K562 (cell line): ENCODE results near the gene EXD2. TPM values are rescaled to one million over a fixed set of nuclear protein-coding genes. Genes with fewer than 3 reads are reported as not detected.

Experiments
- ATAC-seq: fragments of 200-7000 bp; cut with Tn5 transposase; 3 replicates; pipeline ENCODE4 v1.9.1; 2020; ENCODE audit warnings: moderate library complexity
- BruUV-seq: library from RNA; stranded (reverse); fragments of 400-500 nt; replicated peaks from 2 replicates; lab custom pipeline; 2021; lab: Mats Ljungman, UMichigan
- CTCF ChIA-PET: fragments of 300-600 bp; formaldehyde crosslinking; extraction: SDS; loops from one replicate; lab custom pipeline; 2021; ENCODE audit warnings: low intra/inter-chr PET ratio; lab: Yijun Ruan, JAX
- POLR2A ChIA-PET: fragments of 300-600, 350-650 bp; sonication (Branson Sonifier 250); formaldehyde crosslinking; extraction: SDS; loops from one replicate; lab custom pipeline; 2021; ENCODE audit warnings: antibody characterized with exemption, inconsistent platforms; lab: Yijun Ruan, JAX
- DNase-seq, 4 experiments: peaks; one replicate each; pipeline versions ENCODE4 v3.0.0 to v3.0.0-alpha.2; 2011 to 2018; ENCODE audit warnings: low spot score in 3 of 4, mixed read lengths in 3 of 4; ENCODE audit errors: extremely low read depth in 1 of 4
- FAIRE-seq: peaks from 2 replicates; lab custom pipeline; 2011; peaks lifted over from hg19 to GRCh38; lab: Jason Lieb, UNC
- H2AFZ ChIP-seq: 2 replicates; pipeline ENCODE4 v1.6.0; 2011; ENCODE audit warnings: low read depth, low read length, control low read depth, inconsistent platforms
- H3K27ac ChIP-seq: fragments of 200-600 bp; 3 replicates; pipeline ENCODE4 v1.8.0; 2011; ENCODE audit warnings: low read depth, mild to moderate bottlenecking, control low read depth, inconsistent platforms, low read length, moderate library complexity, mixed read lengths; ENCODE audit errors: extremely low read depth
- H3K27me3 ChIP-seq, 2 experiments: fragments of 300-600 bp in 1 of 2; 2 replicates in 1 of 2; 3 replicates in 1 of 2; pipeline versions ENCODE4 v1.6.0 to v1.8.0; 2011; ENCODE audit warnings: inconsistent platforms in 2 of 2, low read length in 2 of 2, mild to moderate bottlenecking in 1 of 2, mixed read lengths in 1 of 2, moderate library complexity in 1 of 2; ENCODE audit not compliant: control insufficient read depth in 2 of 2, insufficient read depth in 2 of 2
- H3K36me3 ChIP-seq: fragments of 300-600 bp; 3 replicates; pipeline ENCODE4 v1.8.0; 2011; ENCODE audit warnings: mild to moderate bottlenecking, low read length, inconsistent platforms; ENCODE audit not compliant: control insufficient read depth, insufficient read depth
- H3K4me1 ChIP-seq, 2 experiments: fragments of 200-600 bp in 1 of 2; replicated peaks in 1 of 2; 2 replicates in 1 of 2; 3 replicates in 1 of 2; pipeline versions ENCODE4 v1.5.1 to v1.8.0; 2011; ENCODE audit warnings: inconsistent platforms in 2 of 2, low read length in 2 of 2, mild to moderate bottlenecking in 1 of 2, mixed read lengths in 1 of 2, moderate library complexity in 1 of 2; ENCODE audit not compliant: control insufficient read depth in 2 of 2, insufficient read depth in 2 of 2
- H3K4me2 ChIP-seq: 2 replicates; pipeline ENCODE4 v1.6.1; 2011; ENCODE audit warnings: low read length, control low read depth, inconsistent platforms, mixed read lengths; ENCODE audit not compliant: insufficient read depth
- H3K4me3 ChIP-seq: fragments of 200-600 bp; sonication (generic), shearing (Covaris generic); 2 replicates; pipeline ENCODE4 v1.5.1; 2016; ENCODE audit warnings: control low read depth, inconsistent platforms
- H3K79me2 ChIP-seq: fragments of 200-600 bp; 3 replicates; pipeline ENCODE4 v1.8.0; 2011; ENCODE audit warnings: low read length, inconsistent platforms; ENCODE audit not compliant: control insufficient read depth, insufficient read depth
- H3K9ac ChIP-seq, 2 experiments: 2 replicates each; pipeline versions ENCODE4 v1.6.0 to v1.6.1; 2011; ENCODE audit warnings: low read depth in 2 of 2, low read length in 2 of 2, control low read depth in 1 of 2, inconsistent platforms in 1 of 2, mild to moderate bottlenecking in 1 of 2, mixed read lengths in 1 of 2; ENCODE audit not compliant: insufficient read depth in 1 of 2
- H3K9me1 ChIP-seq: one replicate; pipeline ENCODE4 v1.6.0; 2011; ENCODE audit warnings: inconsistent platforms, mild to moderate bottlenecking, low read length, moderate library complexity; ENCODE audit not compliant: control insufficient read depth, insufficient read depth
- H3K9me3 ChIP-seq: replicated peaks from 2 replicates; pipeline ENCODE4 v1.5.1; 2011; ENCODE audit warnings: low read depth, low read length, inconsistent platforms; ENCODE audit not compliant: control insufficient read depth, insufficient read depth
- H4K20me1 ChIP-seq: replicated peaks from 2 replicates; pipeline ENCODE4 v1.6.1; 2011; ENCODE audit warnings: low read length, inconsistent platforms, mixed read lengths; ENCODE audit not compliant: control insufficient read depth, insufficient read depth
- NELFE ChIP-seq: IDR thresholded peaks from 2 replicates; pipeline ENCODE4 v1.6.1; 2011; ENCODE audit warnings: mild to moderate bottlenecking; ENCODE audit not compliant: insufficient read depth, insufficient read length
- WGBS: fragments of 100-300 bp; shearing (Covaris generic); methylation state at CpG from one replicate; pipeline ENCODE4 v1.1.6; 2016; ENCODE audit warnings: low coverage, mixed read lengths; ENCODE audit not compliant: insufficient coverage; ENCODE audit errors: missing lambda C conversion rate; 5-methylcytosine and 5-hydroxymethylcytosine counted together
- in situ Hi-C: fragments of 300-500 bp; cut with MboI; formaldehyde crosslinking; loops from 4 replicates; pipeline ENCODE4 v1.15.0; 2018; ENCODE audit warnings: inconsistent platforms, mixed read lengths
- intact Hi-C: fragments of 100-400 bp; cut with micrococcal nuclease; formaldehyde crosslinking; loops from 2 replicates; pipeline ENCODE4 v1.14.2; 2022
- polyA plus RNA-seq, 8 experiments: library from polyadenylated mRNA; depleted of rRNA in 4 of 8; stranded (reverse) in 5 of 8; unstranded in 3 of 8; fragments of >200 nt; fragmentation: Nextera tagmentation in 2 of 8; fragmentation: Illumina TruSeq in 1 of 8; extraction: Ambion mirVana in 2 of 8; extraction: Trizol in 1 of 8; gene quantifications; 2 replicates each; pipeline versions ENCODE4 v1.2.1 to v1.2.3, GENCODE V29; 2011 to 2014; ENCODE audit warnings: inconsistent platforms in 1 of 8, missing spikeins in 1 of 8
- total RNA-seq, 7 experiments: library from RNA; depleted of rRNA in 6 of 7; stranded (reverse); fragments of >200 nt in 6 of 7; fragmentation: Illumina TruSeq in 2 of 7; extraction: Trizol in 2 of 7; gene quantifications; 2 replicates each; pipeline versions ENCODE4 v1.2.1 to v1.2.3, GENCODE V29; 2011 to 2021; ENCODE audit warnings: low replicate concordance in 1 of 7
- TF ChIP-seq, protein P1 (sequence below), 3 experiments: fragments of 200-800 bp in 1 of 3; fragments of 250-450 bp in 1 of 3; fragments of 450-650 bp in 1 of 3; sonication (Bioruptor Pico) in 1 of 3; sonication (Bioruptor generic) in 1 of 3; formaldehyde crosslinking in 1 of 3; IDR thresholded peaks; 2 replicates each; pipeline versions ENCODE4 v1.6.1 to v1.8.0; 2016 to 2022; ENCODE audit warnings: mild to moderate bottlenecking in 2 of 3, missing genetic modification characterization in 2 of 3, missing compliant biosample characterization in 1 of 3, moderate library complexity in 1 of 3
- TF ChIP-seq, protein P2 (sequence below): sonication (generic); formaldehyde crosslinking; IDR thresholded peaks from 2 replicates; pipeline ENCODE4 v1.8.0; 2022; ENCODE audit warnings: mild to moderate bottlenecking, missing genetic modification reagents
- TF ChIP-seq, protein P3 (sequence below): fragments of 250-450 bp; sonication (Bioruptor Pico); IDR thresholded peaks from 2 replicates; pipeline ENCODE4 v1.4.0; 2020; ENCODE audit warnings: mild to moderate bottlenecking

Gene EXD2
- total and polyA plus RNA-seq, 9 of the 15 experiments (the other 6 are each of a cell fraction or from before 2014, with no cell fraction given), result 1.6 to 7.5 (median 3.7) TPM

DNA sequence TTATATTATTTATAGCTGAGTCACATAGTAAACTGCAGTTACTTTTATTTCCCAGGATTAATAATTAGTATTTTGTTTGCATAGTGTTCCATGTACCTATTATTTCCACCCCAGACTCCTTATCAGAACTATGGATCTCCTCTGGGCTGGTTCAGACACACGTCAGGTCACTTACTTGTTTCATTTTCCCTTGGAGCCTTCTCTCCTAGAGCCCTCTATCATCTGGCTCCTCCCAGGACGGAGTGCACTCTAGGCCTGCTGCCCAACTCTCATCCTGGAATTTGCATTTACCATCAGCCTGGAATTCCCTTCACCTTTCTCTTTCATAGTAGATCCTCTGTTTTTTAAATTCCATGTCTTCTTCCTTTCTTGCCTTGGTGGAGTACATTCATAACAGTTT, 40.2 kb downstream of the EXD2 start:
- Histone ChIP-seq H3K36me3 (no peaks in the 10 kb centered on the region), H3K4me2 (no peak overlapping the region), H3K9ac (no peak overlapping the region), H3K9me1 (no peaks in the 10 kb centered on the region), H2AFZ (no peak overlapping the region), H3K27me3 (no peaks in the 10 kb centered on the region), H3K79me2 (no peaks in the 10 kb centered on the region), H3K4me1 (no peaks in the 10 kb centered on the region), H3K4me3 (no peak overlapping the region), H3K27ac (no peak overlapping the region), H3K9me3 (no peaks in the 10 kb centered on the region), H4K20me1 (no peaks in the 10 kb centered on the region)
- POLR2A ChIA-PET, result no interaction called here
- 55% methylated on average over 2 of the region's 2 CpGs for WGBS
- no TSS peak for BruUV-seq
- intact Hi-C loops (no loop called here), in situ Hi-C loops (no loop called here)
- CTCF ChIA-PET, result no interaction called here
- FAIRE-seq (no peak), ATAC-seq (no peak), DNase-seq (no peak)
- TF ChIP-seq, protein P1, sequence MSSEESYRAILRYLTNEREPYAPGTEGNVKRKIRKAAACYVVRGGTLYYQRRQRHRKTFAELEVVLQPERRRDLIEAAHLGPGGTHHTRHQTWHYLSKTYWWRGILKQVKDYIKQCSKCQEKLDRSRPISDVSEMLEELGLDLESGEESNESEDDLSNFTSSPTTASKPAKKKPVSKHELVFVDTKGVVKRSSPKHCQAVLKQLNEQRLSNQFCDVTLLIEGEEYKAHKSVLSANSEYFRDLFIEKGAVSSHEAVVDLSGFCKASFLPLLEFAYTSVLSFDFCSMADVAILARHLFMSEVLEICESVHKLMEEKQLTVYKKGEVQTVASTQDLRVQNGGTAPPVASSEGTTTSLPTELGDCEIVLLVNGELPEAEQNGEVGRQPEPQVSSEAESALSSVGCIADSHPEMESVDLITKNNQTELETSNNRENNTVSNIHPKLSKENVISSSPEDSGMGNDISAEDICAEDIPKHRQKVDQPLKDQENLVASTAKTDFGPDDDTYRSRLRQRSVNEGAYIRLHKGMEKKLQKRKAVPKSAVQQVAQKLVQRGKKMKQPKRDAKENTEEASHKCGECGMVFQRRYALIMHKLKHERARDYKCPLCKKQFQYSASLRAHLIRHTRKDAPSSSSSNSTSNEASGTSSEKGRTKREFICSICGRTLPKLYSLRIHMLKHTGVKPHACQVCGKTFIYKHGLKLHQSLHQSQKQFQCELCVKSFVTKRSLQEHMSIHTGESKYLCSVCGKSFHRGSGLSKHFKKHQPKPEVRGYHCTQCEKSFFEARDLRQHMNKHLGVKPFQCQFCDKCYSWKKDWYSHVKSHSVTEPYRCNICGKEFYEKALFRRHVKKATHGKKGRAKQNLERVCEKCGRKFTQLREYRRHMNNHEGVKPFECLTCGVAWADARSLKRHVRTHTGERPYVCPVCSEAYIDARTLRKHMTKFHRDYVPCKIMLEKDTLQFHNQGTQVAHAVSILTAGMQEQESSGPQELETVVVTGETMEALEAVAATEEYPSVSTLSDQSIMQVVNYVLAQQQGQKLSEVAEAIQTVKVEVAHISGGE (CRISPR knock-in tag; IDR thresholded peaks at IDR 0.05), result no peak
- TF ChIP-seq NELFE, result no peak
- TF ChIP-seq, protein P2, sequence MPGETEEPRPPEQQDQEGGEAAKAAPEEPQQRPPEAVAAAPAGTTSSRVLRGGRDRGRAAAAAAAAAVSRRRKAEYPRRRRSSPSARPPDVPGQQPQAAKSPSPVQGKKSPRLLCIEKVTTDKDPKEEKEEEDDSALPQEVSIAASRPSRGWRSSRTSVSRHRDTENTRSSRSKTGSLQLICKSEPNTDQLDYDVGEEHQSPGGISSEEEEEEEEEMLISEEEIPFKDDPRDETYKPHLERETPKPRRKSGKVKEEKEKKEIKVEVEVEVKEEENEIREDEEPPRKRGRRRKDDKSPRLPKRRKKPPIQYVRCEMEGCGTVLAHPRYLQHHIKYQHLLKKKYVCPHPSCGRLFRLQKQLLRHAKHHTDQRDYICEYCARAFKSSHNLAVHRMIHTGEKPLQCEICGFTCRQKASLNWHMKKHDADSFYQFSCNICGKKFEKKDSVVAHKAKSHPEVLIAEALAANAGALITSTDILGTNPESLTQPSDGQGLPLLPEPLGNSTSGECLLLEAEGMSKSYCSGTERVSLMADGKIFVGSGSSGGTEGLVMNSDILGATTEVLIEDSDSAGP, result no peak
- TF ChIP-seq, protein P3, sequence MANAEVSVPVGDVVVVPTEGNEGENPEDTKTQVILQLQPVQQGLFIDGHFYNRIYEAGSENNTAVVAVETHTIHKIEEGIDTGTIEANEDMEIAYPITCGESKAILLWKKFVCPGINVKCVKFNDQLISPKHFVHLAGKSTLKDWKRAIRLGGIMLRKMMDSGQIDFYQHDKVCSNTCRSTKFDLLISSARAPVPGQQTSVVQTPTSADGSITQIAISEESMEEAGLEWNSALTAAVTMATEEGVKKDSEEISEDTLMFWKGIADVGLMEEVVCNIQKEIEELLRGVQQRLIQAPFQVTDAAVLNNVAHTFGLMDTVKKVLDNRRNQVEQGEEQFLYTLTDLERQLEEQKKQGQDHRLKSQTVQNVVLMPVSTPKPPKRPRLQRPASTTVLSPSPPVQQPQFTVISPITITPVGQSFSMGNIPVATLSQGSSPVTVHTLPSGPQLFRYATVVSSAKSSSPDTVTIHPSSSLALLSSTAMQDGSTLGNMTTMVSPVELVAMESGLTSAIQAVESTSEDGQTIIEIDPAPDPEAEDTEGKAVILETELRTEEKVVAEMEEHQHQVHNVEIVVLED (CRISPR knock-in tag), result no peak
